Measurements from ENCODE around the gene SWT1.

Gene SWT1

DNA sequence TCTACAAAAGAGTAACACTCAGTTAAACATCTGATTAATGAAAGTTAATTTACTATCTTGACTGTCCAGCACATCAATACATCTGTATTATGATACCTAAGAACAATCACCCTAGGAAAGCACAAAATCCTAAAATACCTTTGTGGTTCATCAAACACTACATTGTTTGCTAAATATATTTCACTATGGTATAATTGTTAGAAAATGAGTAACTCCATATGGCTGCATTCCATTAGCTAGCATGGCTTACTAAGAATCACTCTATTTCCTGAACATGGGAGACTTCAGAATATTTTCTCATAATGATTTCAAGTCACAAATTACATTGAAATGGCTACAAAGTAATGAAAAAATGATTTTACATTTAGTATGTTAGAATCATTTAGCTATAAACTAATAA is 12.7 kb upstream of the SWT1 start:
- TF ChIP-seq SPI1 (IDR thresholded peaks at IDR 0.05; ENCODE audit: borderline replicate concordance, low read depth) (no peak), POLR2AphosphoS5 (IDR thresholded peaks at IDR 0.05; ENCODE audit: low read depth) (no peak), GABPA (IDR thresholded peaks at IDR 0.05; ENCODE audit: low read depth) (no peak)
- TF ChIP-seq, protein P1, sequence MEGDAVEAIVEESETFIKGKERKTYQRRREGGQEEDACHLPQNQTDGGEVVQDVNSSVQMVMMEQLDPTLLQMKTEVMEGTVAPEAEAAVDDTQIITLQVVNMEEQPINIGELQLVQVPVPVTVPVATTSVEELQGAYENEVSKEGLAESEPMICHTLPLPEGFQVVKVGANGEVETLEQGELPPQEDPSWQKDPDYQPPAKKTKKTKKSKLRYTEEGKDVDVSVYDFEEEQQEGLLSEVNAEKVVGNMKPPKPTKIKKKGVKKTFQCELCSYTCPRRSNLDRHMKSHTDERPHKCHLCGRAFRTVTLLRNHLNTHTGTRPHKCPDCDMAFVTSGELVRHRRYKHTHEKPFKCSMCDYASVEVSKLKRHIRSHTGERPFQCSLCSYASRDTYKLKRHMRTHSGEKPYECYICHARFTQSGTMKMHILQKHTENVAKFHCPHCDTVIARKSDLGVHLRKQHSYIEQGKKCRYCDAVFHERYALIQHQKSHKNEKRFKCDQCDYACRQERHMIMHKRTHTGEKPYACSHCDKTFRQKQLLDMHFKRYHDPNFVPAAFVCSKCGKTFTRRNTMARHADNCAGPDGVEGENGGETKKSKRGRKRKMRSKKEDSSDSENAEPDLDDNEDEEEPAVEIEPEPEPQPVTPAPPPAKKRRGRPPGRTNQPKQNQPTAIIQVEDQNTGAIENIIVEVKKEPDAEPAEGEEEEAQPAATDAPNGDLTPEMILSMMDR (IDR thresholded peaks at IDR 0.05; ENCODE audit: insufficient read depth, low read length): no peak
- TF ChIP-seq, protein P2, sequence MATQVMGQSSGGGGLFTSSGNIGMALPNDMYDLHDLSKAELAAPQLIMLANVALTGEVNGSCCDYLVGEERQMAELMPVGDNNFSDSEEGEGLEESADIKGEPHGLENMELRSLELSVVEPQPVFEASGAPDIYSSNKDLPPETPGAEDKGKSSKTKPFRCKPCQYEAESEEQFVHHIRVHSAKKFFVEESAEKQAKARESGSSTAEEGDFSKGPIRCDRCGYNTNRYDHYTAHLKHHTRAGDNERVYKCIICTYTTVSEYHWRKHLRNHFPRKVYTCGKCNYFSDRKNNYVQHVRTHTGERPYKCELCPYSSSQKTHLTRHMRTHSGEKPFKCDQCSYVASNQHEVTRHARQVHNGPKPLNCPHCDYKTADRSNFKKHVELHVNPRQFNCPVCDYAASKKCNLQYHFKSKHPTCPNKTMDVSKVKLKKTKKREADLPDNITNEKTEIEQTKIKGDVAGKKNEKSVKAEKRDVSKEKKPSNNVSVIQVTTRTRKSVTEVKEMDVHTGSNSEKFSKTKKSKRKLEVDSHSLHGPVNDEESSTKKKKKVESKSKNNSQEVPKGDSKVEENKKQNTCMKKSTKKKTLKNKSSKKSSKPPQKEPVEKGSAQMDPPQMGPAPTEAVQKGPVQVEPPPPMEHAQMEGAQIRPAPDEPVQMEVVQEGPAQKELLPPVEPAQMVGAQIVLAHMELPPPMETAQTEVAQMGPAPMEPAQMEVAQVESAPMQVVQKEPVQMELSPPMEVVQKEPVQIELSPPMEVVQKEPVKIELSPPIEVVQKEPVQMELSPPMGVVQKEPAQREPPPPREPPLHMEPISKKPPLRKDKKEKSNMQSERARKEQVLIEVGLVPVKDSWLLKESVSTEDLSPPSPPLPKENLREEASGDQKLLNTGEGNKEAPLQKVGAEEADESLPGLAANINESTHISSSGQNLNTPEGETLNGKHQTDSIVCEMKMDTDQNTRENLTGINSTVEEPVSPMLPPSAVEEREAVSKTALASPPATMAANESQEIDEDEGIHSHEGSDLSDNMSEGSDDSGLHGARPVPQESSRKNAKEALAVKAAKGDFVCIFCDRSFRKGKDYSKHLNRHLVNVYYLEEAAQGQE (IDR thresholded peaks at IDR 0.05; ENCODE audit: insufficient replicate concordance, low read depth): no peak
- Histone ChIP-seq H3K4me3 (replicated peaks; ENCODE audit: insufficient read depth, low read length) (no peak overlapping the region), H3K27me3 (ENCODE audit: insufficient read depth, poor library complexity, severe bottlenecking) (no peaks in the 10 kb centered on the region), H3K27ac (replicated peaks) (no peak overlapping the region)
- no peak for DNase-seq (ENCODE audit: low read depth in 1 of 2, low spot score in 1 of 2)

DNA sequence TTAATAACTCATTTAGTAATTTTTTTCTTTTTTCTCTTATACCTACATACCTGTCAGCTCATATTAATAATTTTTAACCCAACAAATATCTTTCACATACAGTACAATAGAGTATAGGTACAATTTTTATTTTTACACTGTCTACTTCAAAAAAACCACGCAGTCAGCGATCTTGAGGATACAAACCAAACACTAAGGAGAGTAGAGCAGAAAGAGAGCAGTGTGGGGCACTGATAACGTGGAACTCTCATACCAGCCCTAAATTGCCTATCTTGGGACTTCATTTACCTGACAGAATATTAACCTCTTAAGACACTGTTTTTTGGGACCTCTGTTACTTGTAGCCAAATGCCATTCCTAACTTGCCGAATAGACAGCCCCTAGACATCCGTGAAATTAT is 5.8 kb upstream of the SWT1 start:
- DNase-seq (ENCODE audit: low read depth in 1 of 2, low spot score in 1 of 2): no peak
- no peaks in the 10 kb centered on the region for H3K27me3 ChIP-seq (ENCODE audit: insufficient read depth, poor library complexity, severe bottlenecking)
- no peak overlapping the region for H3K4me3 ChIP-seq (replicated peaks; ENCODE audit: insufficient read depth, low read length)
- no peak for TF ChIP-seq POLR2AphosphoS5 (IDR thresholded peaks at IDR 0.05; ENCODE audit: low read depth)
- TF ChIP-seq, protein P1 (IDR thresholded peaks at IDR 0.05; ENCODE audit: insufficient read depth, low read length): no peak
- no peak for TF ChIP-seq GABPA (IDR thresholded peaks at IDR 0.05; ENCODE audit: low read depth)
- TF ChIP-seq, protein P2 (IDR thresholded peaks at IDR 0.05; ENCODE audit: insufficient replicate concordance, low read depth): no peak
- no peak for TF ChIP-seq SPI1 (IDR thresholded peaks at IDR 0.05; ENCODE audit: borderline replicate concordance, low read depth)
- H3K27ac ChIP-seq (replicated peaks): no peak overlapping the region

DNA sequence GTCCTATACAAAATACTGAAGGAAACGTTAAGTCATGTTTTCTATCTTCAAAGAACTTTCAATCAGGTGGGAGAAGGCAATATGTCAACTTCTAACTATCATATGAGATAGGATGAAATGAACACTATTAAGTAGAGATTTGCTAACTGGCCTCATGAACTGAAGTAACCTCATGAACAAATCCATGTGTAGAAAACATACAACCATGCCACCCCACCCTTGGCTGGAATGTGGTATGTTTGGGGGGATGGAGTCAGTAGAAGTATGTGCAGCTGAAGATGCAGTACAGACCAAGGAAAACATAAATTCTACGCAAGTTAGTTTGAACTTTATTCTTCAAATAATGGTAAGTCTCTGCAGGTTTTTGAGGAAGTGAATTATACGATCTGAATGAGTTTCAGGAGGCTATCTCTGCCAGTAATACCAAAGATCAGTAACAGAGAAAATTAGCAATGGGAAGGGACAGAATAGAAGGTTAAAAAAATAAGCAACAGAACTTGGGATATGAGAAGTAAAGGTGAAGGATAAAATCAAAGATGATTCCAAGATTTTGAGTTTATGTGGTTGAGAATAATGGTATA is 4.7 kb upstream of the SWT1 start:
- no peak for DNase-seq (ENCODE audit: low read depth in 1 of 2, low spot score in 1 of 2)
- Histone ChIP-seq H3K27ac (replicated peaks) (no peak overlapping the region), H3K4me3 (replicated peaks; ENCODE audit: insufficient read depth, low read length) (no peak overlapping the region), H3K27me3 (ENCODE audit: insufficient read depth, poor library complexity, severe bottlenecking) (no peaks in the 10 kb centered on the region)
- TF ChIP-seq SPI1 (IDR thresholded peaks at IDR 0.05; ENCODE audit: borderline replicate concordance, low read depth): peak; percentile 79
- TF ChIP-seq, protein P1 (IDR thresholded peaks at IDR 0.05; ENCODE audit: insufficient read depth, low read length): no peak
- TF ChIP-seq, protein P2 (IDR thresholded peaks at IDR 0.05; ENCODE audit: insufficient replicate concordance, low read depth): no peak
